Hepatocyte (in vitro differentiated cells): Measurements from ENCODE around the gene KRT85.

Experiments used
- CTCF ChIP-seq: fragments of 200-600 bp; sonication (generic); IDR thresholded peaks from 2 replicates; pipeline ENCODE4 v1.5.1; 2016; ENCODE audit warnings: antibody characterized with exemption, mild to moderate bottlenecking; ENCODE audit not compliant: poor library complexity
- EZH2 ChIP-seq: fragments of 200-600 bp; sonication (generic); IDR thresholded peaks from 2 replicates; pipeline ENCODE4 v1.6.1; 2016; ENCODE audit warnings: antibody characterized with exemption, mild to moderate bottlenecking, borderline replicate concordance
- EZH2phosphoT487 ChIP-seq: fragments of 200-600 bp; sonication (generic); IDR thresholded peaks from one replicate; pipeline ENCODE4 v1.6.1; 2018; ENCODE audit warnings: antibody characterized with exemption, mild to moderate bottlenecking, low read depth, moderate library complexity; ENCODE audit not compliant: unreplicated experiment, severe bottlenecking

DNA sequence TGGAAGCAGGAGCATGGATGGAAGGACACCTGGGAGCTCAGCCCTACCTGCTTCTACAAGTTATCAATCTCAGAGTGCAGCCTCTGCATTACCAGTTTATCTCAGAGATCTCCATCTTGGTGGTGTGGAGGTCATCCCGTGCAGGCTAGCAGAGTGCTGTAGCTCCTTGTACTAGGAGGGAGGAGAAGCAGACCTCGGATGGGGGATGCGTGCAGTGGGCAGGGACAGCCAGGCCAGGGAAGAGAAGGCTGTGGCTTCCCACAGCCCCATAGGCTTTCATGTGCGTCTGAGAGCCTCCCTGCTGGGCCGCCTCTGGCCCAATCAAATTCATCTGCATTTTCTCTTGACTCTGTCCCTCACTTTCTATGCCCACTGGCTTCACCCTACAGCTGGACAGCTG lies 47.7 kb upstream of the KRT85 start:
- TF ChIP-seq CTCF (no peak), EZH2phosphoT487 (no peak), EZH2 (no peak)
